ENCODE measurements around the gene ANKRD10.

Gene ANKRD10

DNA sequence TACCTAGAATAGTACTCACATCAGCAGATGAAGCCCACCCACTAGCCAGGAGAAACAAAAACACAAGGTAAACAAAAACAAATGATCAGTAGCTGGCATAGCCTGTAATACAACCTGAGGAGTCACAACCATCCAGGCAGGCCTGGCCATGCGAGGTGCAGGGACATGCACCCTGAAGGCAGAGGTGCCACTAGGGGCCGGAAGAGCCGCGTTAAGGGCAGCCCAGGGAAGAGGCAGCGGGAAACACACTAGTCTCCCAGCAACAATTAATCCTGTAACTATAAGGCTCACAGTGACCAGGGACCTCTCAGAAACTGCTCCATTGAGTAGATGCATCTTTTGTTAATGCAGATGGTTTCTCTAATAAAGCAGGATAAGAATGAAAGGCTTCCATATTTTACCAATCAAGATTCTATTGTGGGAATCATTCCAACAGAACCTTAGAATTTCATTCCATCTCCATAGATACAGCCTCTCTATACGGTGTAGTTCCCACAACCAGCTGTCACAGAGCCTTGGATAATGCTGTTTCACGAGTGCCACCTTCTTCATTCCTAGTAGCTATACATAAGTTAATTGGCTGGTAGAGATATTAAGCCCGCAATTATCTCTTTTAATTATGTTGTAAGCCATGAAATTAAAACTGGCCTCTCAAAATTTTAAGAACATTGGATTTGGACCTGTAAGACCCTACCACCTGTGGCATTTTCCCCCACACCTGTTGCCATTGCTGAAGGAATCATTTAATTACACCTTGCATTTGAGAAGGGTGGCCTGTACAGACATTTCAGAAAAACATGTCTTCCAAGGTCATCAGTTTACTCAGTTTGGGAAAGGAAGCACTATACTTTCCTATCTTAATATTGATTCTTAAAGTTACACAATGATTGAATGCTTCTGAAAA, 28.7 kb downstream of the ANKRD10 start:
- DNase-seq (ENCODE audit: low spot score): no peak

- DNase-seq (ENCODE audit: low spot score): no peak
Measured at GRCh38 chr13:110885516-110885915, 29.4 kb downstream of the ANKRD10 start.

DNA sequence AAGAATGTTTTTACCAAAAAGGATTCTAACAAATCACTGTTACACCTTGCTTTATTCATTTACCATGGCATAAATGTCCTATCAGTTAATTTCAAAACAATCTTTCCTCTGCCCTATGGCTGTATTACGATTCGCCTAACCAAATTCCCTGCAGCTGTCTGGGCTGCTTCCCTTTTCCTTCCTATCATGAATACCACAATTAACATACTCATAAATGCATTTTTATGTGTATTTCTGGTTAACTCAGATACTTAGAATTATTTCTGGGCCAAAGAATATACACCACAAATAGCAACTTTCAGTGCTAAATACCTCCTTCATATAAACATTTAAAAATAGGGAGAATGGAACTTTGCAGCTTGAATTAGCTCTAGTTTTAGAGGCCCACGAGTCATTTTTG, 30.4 kb downstream of the ANKRD10 start:
- DNase-seq (ENCODE audit: low spot score): no peak

DNA sequence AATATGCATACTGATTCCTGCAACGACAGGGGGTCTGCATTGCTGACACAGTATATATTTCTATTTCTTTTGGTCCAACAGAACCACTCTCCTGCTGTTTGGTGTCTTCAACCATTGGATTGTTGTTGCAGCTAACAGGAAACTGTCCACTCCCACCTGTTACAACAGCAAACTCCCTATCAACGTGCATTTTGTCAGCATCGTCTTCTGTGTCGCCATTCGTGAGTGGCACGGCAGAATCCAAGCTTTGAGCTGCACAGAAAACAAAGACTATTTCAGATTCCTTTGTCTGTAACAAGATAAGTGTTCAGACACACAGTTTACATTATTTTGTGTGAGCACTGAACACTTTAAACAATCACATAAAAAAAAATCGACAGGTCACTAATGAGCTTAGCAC, 31.3 kb downstream of the ANKRD10 start:
- no peak for DNase-seq (ENCODE audit: low spot score)

GRCh38 chr13:110882972-110883371, 31.9 kb downstream of the ANKRD10 start:
- DNase-seq (ENCODE audit: low spot score): no peak

GRCh38 chr13:110881839-110882627, 32.8 kb downstream of the ANKRD10 start:
- DNase-seq (ENCODE audit: low spot score): no peak

- DNase-seq (ENCODE audit: low spot score): no peak
Measured at GRCh38 chr13:110880627-110881026, 34.2 kb downstream of the ANKRD10 start.

DNA sequence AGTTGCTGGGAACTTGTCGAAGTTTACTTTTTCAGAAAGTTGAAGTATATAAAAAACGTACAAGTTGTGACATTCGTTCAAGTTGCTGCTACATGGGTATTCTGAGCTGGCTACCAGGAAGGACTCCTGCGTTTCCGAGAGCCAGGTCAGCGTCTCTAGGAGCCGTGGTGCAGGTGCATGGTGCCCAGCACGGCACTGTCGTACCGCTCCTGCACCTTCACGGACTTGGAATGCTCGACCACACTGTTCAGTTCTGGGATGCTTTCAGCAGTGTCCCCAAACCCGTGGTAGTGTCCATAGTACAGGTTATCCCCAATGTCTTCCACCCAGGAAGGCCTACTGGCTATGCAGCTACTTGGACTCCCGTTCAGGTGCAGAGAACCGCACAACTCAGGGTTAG, 35.4 kb downstream of the ANKRD10 start:
- no peak for DNase-seq (ENCODE audit: low spot score)

GRCh38 chr13:110877737-110878258, 37.1 kb downstream of the ANKRD10 start:
- no peak for DNase-seq (ENCODE audit: low spot score)

DNA sequence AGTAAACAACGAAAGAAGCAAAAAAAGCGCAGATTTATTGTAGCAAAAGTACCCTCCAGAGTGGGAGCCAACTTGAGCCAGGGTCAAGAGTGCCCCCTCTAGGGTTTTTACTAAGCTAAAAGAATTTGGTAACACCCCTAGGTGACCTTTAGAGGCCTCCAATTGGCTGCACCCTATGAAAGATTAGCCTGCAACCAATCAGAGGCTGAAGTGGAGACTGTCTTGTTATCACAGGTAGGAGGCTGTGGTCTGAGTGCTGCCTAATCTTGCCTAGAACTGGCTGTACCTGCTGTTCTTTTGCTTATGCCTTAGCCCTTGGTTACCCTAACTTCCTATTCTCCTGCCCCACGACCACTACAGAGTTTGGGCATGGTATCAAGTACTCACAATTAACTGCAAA, 38.3 kb downstream of the ANKRD10 start:
- DNase-seq (ENCODE audit: low spot score): peak; percentile 42

DNA sequence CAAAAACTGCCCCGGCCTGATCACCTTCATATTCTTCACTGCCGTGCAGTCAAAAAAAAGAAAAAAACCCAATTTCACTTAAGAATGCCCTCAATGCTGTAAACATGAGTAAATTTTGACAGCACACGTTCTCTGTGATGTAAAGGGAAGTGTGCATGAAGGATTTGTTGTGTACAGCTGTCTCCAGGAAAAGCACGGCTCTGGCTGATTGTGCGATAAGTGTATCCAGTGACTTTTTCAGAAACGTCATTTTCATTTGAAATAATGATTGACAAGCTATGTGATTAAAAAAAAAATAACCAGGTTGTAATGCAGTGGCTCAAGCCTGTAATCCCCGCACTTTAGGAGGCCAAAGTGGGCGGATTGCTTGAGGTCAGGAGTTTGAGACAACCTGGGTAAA, 39.6 kb downstream of the ANKRD10 start:
- DNase-seq (ENCODE audit: low spot score): no peak

DNA sequence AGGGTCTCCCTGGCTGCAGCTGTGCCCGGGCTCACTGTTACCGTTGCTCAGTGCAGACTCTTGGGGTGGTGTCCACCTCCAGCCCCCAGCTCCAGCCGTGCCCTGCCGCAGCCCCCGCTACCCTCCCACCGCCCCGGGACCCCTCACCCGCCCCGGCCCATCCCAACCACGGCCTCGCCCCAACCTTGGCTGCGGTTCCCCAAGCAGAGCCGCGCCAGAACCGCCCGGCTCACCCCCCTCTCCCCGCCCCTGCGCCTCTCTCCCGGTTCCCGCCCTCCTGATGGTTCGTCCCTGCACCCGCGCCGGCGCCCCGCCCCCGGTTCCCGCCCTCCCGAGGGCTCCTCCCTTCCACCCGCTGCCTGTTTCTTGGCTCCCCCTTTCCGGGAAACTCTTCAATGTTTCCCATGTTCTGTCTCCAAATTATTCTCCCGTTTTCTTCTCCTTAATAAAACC, 40.3 kb downstream of the ANKRD10 start:
- peak; percentile 96 for DNase-seq (ENCODE audit: low spot score)

DNA sequence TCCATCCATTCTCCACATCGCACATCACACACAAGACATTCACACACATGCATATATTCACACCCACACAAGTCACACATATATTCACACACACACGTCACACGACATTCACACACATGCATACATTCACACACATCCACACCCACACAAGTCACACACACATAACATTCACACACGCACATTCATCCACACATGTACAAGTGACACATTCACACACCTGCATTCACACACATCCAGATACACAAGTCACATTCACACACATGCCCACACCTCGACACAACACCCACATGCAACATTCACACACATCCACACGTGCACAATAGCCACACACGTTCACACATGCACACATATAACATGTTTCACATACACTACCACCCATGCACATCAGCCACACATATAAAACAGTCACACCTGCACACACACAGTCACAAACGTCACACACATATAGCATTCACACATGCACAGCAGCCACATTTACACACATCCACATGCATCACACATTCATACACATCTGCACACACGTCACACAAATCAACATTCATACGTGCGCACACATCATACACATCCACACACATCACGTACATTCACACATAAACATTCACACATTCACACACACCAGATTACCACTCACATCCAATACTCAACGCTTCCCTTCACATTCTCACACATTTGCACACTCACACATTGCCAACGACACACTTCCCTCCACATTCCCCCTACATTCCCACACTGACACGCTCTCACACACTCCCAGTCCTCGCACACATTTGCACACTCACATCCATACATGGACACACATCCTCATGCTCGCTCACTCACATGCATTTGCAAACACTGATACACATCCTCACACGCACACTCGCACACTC, 41.0 kb downstream of the ANKRD10 start:
- DNase-seq (ENCODE audit: low spot score): no peak

DNA sequence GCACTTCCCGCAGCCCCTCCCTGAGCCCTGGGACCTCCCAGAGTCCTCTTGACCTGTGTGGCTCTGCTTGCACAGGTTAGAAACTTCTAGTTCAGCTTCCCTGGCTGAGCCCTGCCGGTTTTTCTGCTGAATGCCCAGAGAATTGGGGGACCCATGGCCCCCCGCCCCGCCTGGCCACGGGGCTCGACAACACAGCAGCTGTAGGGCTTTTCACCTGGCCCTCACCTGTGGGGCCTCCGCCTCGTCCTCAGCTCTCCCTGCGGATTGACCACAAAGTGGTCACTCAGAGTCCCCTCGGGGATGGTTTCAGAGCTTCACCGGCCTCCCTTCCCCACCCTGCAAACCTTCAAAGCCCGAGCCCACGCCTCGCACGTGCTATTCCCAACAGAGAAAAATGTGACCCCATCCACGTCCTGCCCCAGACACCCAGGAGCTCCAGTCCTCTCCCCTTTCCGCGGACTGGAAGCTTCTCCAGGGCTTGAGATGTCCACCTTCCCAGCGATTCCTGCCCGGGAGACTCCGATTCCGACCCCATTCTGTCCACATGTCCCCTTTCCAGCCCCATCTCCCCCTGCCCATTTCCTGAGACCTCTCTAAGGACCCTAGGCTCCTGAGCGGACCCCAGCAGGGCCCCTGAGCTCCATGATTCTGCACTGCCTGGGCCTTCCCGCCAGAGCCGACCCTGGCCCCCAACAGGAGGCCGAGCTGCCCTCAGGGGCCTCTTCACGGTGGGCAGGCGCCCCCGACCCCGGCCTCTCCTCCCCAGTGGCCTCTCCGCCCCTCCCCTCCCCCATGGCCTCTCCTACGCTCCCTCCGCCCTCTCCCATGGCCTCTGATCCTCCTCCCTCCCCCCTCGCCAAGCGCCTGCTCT, 41.9 kb downstream of the ANKRD10 start:
- peak; percentile 27 for DNase-seq (ENCODE audit: low spot score)

- no peak for DNase-seq (ENCODE audit: low spot score)
Measured at GRCh38 chr13:110872034-110872767, 42.7 kb downstream of the ANKRD10 start.

DNA sequence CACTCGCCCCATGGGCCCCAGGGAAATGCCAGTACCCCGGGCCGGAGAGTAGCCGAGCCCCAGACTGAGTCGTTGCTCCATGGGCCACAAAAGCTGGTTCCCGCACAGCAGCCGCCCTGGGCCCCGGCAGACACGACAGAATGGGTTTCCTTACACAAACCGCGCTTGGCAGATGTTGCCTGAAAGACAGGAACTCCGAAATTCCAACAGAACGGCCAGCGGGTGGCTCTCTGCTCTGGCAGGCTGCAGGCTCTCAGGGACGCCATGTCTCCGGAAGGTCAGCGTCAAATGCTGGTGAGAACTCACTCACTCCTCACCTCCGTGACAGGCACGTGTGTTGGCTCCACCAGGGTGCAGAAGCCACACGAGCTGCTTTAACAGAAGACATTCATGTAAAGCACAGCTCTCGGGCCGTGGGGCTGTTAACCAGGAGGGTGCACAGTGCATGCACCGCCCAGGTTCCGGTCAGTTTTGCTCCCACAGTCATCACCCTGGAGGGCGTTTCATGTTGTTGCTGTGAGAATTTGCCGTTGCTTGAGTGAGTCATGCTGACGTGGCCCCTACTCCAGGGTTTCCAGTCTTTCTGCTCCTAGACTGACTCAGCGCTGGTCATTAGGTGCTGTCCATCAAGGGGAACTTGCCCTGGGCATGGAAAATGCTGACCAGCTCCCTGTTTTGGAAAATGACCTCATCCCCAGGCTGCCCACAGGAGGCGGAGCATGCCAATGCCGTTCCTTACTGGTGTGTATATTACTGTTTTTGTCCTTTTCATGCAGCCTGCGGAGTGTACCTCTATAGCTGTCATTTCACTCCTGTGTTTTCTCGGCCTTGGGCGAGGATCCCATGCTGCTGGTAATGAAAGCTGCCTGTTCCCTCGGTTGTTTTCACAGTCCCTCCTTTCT, 44.8 kb downstream of the ANKRD10 start:
- DNase-seq (ENCODE audit: low spot score): peak; percentile 77

DNA sequence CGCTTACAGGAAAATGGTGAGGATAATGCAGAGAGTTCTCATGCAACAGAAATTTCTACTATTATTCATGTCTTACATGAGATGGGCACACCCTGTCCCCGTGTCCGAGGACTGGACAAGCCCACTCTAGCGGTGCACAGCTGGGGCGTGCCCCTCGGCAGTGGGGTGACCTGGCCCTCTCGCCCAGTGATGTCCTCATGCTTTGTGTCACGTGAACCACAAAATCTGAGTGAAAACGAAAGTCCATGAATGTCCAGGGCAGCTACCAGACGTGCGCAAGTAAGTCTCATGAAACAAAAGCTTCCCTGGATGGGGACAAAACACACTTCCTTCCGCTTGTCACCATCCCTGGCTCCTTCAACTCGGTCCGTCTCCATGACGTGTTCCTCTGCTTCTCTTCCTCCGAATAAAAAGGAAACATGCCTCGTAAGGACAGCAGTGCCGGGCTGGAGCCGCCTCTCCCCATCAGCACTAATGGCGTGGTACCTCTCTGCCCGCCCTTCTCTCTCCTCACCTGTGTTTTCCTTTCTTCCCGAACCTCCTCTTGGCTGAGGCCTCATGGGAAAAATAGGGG, 45.6 kb downstream of the ANKRD10 start:
- DNase-seq (ENCODE audit: low spot score): no peak

- no peak for DNase-seq (ENCODE audit: low spot score)
Measured at GRCh38 chr13:110868720-110869119, 46.1 kb downstream of the ANKRD10 start.

DNA sequence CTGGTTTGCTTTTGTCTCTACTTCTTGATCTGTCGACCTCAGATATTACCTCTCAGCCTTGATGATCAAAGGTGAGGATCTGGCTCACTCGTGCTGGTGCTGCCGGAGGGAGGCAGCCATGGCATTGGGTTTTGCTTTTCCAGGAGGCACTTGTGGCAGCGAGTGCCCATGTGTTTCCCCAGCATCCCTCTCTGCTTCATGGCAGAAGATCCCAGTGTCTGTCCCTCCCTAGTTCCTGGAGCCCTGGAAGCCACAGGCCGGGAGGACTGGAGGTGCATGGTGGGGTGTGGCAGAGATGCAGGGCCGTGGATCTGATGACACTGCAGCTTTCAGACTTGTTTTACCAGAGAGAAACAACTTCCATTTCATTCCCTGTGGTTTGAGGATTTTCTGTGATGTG, 47.5 kb downstream of the ANKRD10 start:
- no peak for DNase-seq (ENCODE audit: low spot score)
